Epithelial cell of esophagus (primary cell): ENCODE results near the gene RMND5A.

Experiments
- DNase-seq: peaks from one replicate; pipeline ENCODE4 v3.0.0; 2010; ENCODE audit warnings: low read depth
- H3K4me3 ChIP-seq: 2 replicates; pipeline ENCODE4 v1.5.1; 2011; ENCODE audit warnings: mild to moderate bottlenecking, low read length, control low read depth
- TF ChIP-seq, protein P1 (sequence below): IDR thresholded peaks from 2 replicates; pipeline ENCODE4 v1.5.1; 2011; ENCODE audit warnings: low read depth, mild to moderate bottlenecking, low read length, control low read depth, inconsistent platforms; ENCODE audit not compliant: insufficient read depth; ENCODE audit errors: missing control alignments

Gene RMND5A, protein sequence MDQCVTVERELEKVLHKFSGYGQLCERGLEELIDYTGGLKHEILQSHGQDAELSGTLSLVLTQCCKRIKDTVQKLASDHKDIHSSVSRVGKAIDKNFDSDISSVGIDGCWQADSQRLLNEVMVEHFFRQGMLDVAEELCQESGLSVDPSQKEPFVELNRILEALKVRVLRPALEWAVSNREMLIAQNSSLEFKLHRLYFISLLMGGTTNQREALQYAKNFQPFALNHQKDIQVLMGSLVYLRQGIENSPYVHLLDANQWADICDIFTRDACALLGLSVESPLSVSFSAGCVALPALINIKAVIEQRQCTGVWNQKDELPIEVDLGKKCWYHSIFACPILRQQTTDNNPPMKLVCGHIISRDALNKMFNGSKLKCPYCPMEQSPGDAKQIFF

DNA sequence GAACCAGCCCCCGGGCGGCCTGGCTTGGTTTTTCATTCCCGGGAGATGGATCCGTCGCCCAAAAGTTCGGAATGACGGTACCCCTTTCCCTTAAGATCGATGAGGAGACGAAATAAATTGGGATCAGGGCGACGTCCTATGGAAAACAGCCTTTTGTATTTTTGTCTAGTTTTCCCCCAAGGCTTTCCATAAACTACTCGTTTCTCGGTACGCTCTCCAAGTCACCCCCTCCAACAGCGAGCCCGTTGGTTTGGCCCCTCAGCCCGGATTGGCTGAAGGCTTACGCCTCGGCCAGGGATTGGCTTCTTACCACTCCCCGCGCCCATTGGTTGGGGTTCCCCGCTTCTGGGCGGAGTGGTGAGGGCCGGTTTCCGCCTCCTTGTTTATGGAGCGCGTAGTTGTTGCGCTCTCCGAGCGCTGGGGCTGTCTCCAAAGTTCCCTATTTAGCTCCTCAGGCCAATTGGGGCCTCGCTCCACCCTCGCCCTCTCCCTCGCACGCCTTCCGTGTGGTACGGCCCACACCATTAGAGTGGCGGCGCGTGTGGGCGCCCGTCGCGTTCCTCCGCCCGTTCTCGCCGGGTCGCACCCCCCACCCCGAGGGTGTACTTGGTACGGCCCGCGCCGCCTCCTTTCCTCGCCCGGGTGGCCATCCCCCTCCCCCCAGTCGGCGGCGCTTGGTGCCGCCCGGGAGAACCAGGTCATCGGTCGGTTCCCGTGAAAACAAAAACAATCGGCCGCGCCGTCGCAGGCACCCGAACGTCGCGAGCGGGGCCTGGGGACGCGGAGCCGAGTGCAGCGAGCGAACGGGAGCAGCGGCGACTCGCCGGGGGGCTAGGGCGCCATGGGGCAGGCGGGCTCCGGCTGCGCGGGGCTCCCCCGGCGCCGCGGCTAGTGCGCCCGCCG is at the start of gene RMND5A:
RMND5A (plus strand) TSS at position 655 of the 903 bp plus-strand sequence. CDS start 377 bp downstream, outside the sequence.
- peak; percentile 89 for DNase-seq

DNA sequence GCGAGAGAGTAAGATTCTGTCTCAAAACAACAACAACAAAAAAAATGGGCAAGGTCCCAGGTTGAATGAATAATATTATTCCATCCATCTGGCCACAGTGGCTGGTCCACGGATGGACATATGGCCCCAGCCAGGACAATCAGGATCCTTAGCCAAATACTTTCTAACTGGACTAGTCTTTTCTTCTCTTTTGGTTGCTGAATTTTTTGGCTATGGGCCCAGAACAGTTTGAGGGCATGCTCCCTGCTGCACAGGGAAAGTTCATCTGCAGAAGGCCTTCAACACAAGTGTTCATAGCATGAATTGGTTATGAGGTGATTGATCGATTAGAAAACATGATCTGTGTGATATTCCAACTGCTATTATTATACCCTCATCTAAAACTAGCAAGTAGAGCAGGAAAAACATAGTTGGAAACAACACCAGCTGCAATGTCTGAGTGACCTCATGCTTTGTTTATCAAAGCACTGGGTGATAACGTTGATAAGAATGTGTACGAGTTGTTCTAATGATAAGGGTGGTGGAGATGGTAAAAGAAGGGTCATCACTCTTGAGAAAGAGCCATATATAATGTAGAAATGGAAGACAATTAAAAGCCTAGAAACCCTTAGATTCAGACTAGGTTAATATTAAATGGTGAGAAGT is 48.6 kb upstream of the RMND5A start:
- TF ChIP-seq, protein P1, sequence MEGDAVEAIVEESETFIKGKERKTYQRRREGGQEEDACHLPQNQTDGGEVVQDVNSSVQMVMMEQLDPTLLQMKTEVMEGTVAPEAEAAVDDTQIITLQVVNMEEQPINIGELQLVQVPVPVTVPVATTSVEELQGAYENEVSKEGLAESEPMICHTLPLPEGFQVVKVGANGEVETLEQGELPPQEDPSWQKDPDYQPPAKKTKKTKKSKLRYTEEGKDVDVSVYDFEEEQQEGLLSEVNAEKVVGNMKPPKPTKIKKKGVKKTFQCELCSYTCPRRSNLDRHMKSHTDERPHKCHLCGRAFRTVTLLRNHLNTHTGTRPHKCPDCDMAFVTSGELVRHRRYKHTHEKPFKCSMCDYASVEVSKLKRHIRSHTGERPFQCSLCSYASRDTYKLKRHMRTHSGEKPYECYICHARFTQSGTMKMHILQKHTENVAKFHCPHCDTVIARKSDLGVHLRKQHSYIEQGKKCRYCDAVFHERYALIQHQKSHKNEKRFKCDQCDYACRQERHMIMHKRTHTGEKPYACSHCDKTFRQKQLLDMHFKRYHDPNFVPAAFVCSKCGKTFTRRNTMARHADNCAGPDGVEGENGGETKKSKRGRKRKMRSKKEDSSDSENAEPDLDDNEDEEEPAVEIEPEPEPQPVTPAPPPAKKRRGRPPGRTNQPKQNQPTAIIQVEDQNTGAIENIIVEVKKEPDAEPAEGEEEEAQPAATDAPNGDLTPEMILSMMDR, result no peak
- H3K4me3 ChIP-seq, result no peak overlapping the region
- peak; percentile 35 for DNase-seq

More for the DNA sequence above, at the start of gene RMND5A:
- H3K4me3 ChIP-seq, result peak within 1 kb of the TSS; percentile 55

DNA sequence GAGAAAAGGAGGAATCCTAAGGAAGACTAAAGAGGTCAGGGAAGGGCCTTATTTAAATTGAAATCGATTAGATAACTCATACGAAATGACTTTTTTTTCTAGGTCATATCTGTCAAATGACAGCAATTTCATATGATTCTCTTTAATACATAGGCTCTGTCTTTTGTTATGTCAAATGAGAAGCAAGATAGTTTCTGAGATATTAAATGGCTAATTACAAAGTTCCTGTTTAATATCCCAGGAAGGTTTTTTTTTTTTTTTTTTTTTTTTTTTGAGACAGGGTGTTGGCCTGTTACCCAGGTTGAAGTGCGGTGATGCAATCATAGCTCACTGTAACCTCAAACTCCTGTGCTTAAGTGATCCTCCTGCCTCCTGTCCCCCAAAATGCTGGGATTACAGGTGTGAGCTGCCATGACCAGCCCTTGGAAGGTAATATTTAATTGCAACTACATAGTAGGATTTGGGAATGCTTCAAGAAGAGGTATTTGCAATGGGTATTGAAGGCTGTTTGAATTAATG is 48.0 kb upstream of the RMND5A start:
- H3K4me3 ChIP-seq, result no peak overlapping the region
- TF ChIP-seq, protein P1, result no peak
- DNase-seq, result peak; percentile 41

DNA sequence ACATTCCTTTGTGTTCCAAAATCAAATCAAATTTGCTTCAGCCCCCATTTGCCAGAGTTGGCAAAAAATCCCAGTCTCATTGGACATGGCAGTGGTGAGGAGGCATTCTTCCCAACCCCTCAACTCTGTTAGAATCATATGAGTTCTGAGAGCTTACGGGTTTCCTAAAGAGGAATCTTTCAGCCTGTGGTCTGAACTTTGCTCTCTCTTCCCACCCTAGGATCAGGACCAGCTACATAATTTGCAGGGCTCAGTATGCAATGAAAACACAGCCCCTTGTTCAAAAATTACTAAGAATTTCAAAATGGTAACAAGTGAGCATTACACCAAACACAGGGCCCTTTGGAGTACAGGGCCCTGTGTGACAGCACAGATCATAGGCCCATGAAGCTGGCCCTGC is 47.1 kb upstream of the RMND5A start:
- no peak overlapping the region for H3K4me3 ChIP-seq
- TF ChIP-seq, protein P1, result no peak
- DNase-seq, result no peak

DNA sequence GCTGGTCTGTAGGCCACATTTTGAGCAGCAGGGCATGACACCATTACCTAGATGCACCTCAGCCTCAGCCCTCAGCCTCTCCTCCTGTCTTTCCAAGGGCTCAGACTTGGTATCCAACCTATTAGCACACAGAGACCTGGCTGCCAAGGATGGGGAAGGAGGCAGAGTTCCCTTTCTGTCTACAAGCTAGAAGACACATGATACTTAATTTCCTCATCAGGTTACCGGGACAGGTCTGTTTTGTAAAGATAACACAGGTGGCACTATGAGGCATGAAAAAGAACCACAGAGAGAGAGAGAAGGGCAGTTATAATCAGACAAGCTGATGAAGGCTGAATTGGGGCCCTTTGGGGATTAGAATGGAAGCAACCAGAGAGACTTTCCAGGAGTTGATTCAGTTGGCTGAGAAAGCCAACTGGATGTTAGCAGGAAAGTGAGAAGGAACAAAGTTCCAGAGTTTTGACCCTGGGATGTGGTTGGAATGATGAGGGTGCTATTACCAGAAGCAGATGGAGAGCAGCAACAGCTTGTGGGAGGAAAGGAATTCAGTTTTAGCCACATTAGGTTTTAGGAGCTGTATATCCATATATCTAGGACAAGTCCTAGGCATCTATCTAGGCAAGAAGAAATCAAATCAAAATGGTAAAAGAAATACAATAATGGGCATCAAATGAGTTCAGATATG is 46.0 kb upstream of the RMND5A start:
- DNase-seq, result no peak
- no peak overlapping the region for H3K4me3 ChIP-seq
- TF ChIP-seq, protein P1, result no peak

DNA sequence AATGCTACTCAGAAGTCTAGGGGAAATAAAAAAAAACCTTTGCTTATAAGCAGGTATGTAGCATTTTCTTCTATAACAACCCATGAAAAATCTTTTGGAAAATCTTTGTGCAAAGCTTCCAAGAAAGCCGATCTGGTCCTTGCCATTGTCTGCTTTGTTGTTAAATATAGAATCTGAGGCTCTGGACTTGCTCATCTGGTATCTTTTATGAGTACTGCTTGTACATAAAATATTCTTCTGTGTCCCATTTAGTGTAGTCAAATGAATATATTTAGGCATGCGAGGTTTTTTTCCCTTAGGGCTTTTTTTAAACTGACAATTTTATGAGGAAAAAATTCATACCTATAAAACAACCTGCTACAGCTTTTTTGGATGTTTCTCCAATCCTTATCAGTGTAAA is 45.0 kb upstream of the RMND5A start:
- no peak for DNase-seq
- H3K4me3 ChIP-seq, result no peak overlapping the region
- TF ChIP-seq, protein P1, result no peak
